ENCODE measurements around the gene OR4Q2.
"Not testable (repeated sequence)": the region's sequence is repeated elsewhere in the genome, so short reads cannot be mapped to it uniquely, and the experiment has no call there.

OR4Q2 gene

GRCh38 chr14:20001863-20002262 lies at the start of gene OR4Q2:
Gene OR4Q2, plus strand, starts transcription at chr14:20002163.
- no peak for DNase-seq (ENCODE audit: low read depth)
- no peak within 1 kb of the TSS for H3K4me3 ChIP-seq (replicated peaks; ENCODE audit: low read depth, low read length)
- no peak for TF ChIP-seq CTCF (IDR thresholded peaks at IDR 0.05; ENCODE audit: low read length, missing control alignments)

GRCh38 chr14:19969735-19970134 lies 32.2 kb upstream of the OR4Q2 start:
- not testable (repeated sequence) for H3K4me3 ChIP-seq (replicated peaks; ENCODE audit: low read depth, low read length); DNase-seq (ENCODE audit: low read depth)

GRCh38 chr14:19974844-19975243 lies 27.1 kb upstream of the OR4Q2 start:
- DNase-seq (ENCODE audit: low read depth), result no peak
- no peak overlapping the region for H3K4me3 ChIP-seq (replicated peaks; ENCODE audit: low read depth, low read length)
- TF ChIP-seq CTCF (IDR thresholded peaks at IDR 0.05; ENCODE audit: low read length, missing control alignments), result no peak

GRCh38 chr14:19975291-19975690 lies 26.7 kb upstream of the OR4Q2 start, which contains the start of gene OR4K15:
Gene OR4K15, plus strand, starts transcription at chr14:19975591. Its CDS starts 0 bp downstream, at chr14:19975591.
- TF ChIP-seq CTCF (IDR thresholded peaks at IDR 0.05; ENCODE audit: low read length, missing control alignments), result no peak
- DNase-seq (ENCODE audit: low read depth), result no peak
- no peak within 1 kb of the TSS for H3K4me3 ChIP-seq (replicated peaks; ENCODE audit: low read depth, low read length)

GRCh38 chr14:19993438-19993837 lies 8.5 kb upstream of the OR4Q2 start:
- no peak for TF ChIP-seq CTCF (IDR thresholded peaks at IDR 0.05; ENCODE audit: low read length, missing control alignments)
- no peak overlapping the region for H3K4me3 ChIP-seq (replicated peaks; ENCODE audit: low read depth, low read length)
- no peak for DNase-seq (ENCODE audit: low read depth)

- no peak for TF ChIP-seq CTCF (IDR thresholded peaks at IDR 0.05; ENCODE audit: low read length, missing control alignments)
- no peak overlapping the region for H3K4me3 ChIP-seq (replicated peaks; ENCODE audit: low read depth, low read length)
- DNase-seq (ENCODE audit: low read depth), result no peak
Measured at GRCh38 chr14:20002319-20002718, 356 bp downstream of the OR4Q2 start.

- no peak for TF ChIP-seq CTCF (IDR thresholded peaks at IDR 0.05; ENCODE audit: low read length, missing control alignments)
- DNase-seq (ENCODE audit: low read depth), result no peak
- H3K4me3 ChIP-seq (replicated peaks; ENCODE audit: low read depth, low read length), result no peak overlapping the region
Measured at GRCh38 chr14:20008156-20008555, 6.2 kb downstream of the OR4Q2 start.

Data from fibroblast of pulmonary artery (primary cell).